ENCODE data around the gene FGF19. TPM values are rescaled to one million over a fixed set of nuclear protein-coding genes. Genes with fewer than 3 reads are reported as not detected.
"Not testable (repeated sequence)": the region's sequence is repeated elsewhere in the genome, so short reads cannot be mapped to it uniquely, and the experiment has no call there.

The FGF19 gene
- total RNA-seq, 1 donor from 2014 or later, result not detected

DNA sequence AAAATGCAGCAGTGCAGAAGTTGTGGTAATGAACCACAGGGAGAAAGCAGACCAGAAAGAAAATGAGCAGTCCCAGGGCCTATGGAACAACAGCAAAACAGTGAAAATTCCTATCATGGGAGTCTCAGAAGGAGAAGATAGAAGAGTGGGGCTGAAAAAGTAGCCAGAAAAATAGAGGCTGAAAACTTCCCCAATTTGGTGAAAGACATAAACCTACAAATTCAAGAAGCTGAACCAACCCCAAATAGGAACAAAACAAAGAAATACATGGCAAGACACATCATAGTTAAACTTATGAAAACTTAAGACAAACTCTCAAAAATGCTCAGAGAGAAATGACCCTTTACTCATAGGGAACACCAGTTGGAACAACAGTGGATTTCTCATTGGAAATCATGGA, 11.4 kb downstream of the FGF19 start:
- Histone ChIP-seq H3K27me3 (ENCODE audit: control insufficient read depth, insufficient read depth, low read length) (peaks cover 13% of the 10 kb centered on the region), H3K4me3 (ENCODE audit: low read depth, low read length) (no peak overlapping the region), H3K36me3 (ENCODE audit: control insufficient read depth, insufficient read depth, low read length) (no peaks in the 10 kb centered on the region)
- TF ChIP-seq, protein P1, sequence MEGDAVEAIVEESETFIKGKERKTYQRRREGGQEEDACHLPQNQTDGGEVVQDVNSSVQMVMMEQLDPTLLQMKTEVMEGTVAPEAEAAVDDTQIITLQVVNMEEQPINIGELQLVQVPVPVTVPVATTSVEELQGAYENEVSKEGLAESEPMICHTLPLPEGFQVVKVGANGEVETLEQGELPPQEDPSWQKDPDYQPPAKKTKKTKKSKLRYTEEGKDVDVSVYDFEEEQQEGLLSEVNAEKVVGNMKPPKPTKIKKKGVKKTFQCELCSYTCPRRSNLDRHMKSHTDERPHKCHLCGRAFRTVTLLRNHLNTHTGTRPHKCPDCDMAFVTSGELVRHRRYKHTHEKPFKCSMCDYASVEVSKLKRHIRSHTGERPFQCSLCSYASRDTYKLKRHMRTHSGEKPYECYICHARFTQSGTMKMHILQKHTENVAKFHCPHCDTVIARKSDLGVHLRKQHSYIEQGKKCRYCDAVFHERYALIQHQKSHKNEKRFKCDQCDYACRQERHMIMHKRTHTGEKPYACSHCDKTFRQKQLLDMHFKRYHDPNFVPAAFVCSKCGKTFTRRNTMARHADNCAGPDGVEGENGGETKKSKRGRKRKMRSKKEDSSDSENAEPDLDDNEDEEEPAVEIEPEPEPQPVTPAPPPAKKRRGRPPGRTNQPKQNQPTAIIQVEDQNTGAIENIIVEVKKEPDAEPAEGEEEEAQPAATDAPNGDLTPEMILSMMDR (IDR thresholded peaks at IDR 0.05; ENCODE audit: insufficient read depth, low read length, poor library complexity, severe bottlenecking), result no peak
- DNase-seq (ENCODE audit: low read depth), result no peak

DNA sequence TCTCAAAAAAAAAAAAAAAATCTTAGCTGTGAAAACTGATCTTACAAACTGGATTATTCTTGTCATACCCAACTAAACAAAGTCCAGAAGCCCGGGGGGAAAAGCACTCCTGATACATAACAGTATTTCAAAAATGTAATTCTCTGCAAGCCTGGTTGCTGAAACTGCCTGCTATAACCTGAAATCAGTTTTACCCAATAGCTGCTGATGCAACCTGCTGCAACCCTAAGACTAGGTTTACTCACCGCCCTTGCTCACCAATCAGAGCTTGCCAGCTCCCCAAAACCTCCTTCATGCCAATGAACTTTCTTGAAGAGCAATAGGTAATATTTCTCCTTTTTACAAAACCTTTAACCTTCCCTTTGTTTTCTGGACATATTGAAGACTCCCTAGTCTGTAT, 12.4 kb downstream of the FGF19 start:
- H3K36me3 ChIP-seq (ENCODE audit: control insufficient read depth, insufficient read depth, low read length), result no peaks in the 10 kb centered on the region
- no peak overlapping the region for H3K4me3 ChIP-seq (ENCODE audit: low read depth, low read length)
- DNase-seq (ENCODE audit: low read depth), result no peak
- TF ChIP-seq, protein P1 (IDR thresholded peaks at IDR 0.05; ENCODE audit: insufficient read depth, low read length, poor library complexity, severe bottlenecking), result no peak
- H3K27me3 ChIP-seq (ENCODE audit: control insufficient read depth, insufficient read depth, low read length), result peaks cover 5% of the 10 kb centered on the region

DNA sequence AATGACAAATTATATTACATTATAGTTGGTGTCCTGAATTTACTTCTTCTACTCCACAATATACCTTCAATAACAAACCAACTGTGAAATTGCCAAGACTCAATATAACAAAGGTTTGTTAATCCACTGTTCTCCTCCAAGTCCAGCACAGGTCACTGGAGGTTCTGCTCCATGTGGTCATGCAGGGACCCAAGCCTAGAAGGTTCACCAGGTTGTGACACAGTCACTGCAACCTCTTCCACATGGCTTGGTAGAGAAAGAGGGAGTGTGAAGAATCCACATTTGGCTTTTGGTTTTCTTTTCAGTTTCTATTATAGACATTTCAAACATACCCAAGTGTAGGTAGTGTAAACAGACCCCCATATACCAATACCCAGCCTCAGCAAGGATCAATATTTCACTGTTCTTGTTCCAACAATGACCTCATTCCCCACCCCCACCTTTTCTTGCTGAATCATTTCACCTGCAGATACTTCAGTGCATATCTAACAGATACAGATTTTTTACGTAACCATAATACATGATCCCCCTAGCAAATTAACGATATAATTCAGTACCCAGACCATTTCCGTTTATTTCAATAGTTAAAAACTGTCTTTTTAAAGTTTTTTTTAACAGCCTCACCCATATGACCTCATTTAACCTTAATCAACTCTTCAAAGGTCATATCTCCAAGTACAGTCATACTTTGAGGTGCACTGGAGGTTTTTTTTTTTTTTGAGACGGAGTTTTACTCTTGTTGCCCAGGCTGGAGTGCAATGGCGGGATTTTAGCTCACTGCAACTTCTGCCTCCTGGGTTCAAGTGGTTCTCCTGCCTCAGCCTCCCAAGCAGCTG, 14.1 kb downstream of the FGF19 start:
- H3K36me3 ChIP-seq (ENCODE audit: control insufficient read depth, insufficient read depth, low read length), result no peaks in the 10 kb centered on the region
- DNase-seq (ENCODE audit: low read depth), result no peak
- peaks cover 6% of the 10 kb centered on the region for H3K27me3 ChIP-seq (ENCODE audit: control insufficient read depth, insufficient read depth, low read length)
- no peak overlapping the region for H3K4me3 ChIP-seq (ENCODE audit: low read depth, low read length)
- TF ChIP-seq, protein P1 (IDR thresholded peaks at IDR 0.05; ENCODE audit: insufficient read depth, low read length, poor library complexity, severe bottlenecking), result no peak

DNA sequence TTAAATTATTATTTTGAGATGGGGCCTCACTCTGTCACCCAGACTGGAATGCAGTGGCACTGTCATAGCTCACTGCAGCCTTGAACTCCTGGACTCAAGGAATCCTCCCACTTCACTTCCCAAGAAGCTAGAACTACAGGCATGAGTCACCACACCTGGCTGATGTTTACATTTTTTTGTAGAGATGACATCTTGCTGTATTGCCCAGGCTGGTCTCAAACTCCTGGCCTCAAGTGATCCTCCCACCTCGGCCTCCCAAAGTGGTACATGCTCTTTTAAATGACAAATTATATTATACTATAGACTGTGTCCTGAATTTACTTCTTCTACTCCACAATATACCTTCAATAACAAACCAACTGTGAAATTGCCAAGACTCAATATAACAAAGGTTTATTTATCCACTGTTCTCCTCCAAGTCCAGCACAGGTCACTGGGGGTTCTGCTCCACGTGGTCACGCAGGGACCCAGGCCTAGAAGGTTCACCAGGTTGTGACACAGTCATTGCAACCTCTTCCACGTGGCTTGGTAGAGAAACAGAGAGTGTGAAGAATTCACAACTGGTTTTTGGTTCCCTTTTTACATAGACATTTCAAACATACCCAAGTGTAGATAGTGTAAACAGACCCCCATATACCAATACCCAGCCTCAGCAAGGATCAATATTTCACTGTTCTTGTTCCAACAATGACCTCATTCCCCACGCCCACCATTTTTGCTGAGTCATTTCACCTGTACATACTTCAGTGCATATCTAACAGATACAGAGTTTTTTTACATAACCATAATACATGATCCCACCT, 15.7 kb downstream of the FGF19 start:
- H3K27me3 ChIP-seq (ENCODE audit: control insufficient read depth, insufficient read depth, low read length); H3K36me3 ChIP-seq (ENCODE audit: control insufficient read depth, insufficient read depth, low read length); H3K4me3 ChIP-seq (ENCODE audit: low read depth, low read length); DNase-seq (ENCODE audit: low read depth): not testable (repeated sequence)

DNA sequence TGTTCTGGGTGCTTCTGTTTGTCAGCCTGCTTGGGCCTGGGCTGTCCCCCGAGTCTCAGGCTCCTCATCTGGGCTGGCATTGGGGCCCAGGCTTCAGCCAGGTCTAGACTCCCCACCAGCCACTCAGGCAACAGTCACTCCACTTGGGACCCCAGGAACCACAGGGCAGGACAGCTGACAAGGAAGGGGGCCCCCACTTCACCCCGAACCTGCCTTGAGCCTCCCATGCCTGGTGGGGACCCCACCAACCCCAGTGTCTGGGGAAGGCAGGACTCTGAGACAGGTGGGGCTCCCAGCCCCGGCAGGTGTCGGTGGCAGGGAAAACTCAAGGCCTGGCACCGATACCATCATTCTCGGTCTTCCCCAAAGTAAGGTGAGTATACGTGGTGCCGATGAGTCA, 17.0 kb downstream of the FGF19 start:
- TF ChIP-seq, protein P1 (IDR thresholded peaks at IDR 0.05; ENCODE audit: insufficient read depth, low read length, poor library complexity, severe bottlenecking), result no peak
- no peaks in the 10 kb centered on the region for H3K36me3 ChIP-seq (ENCODE audit: control insufficient read depth, insufficient read depth, low read length)
- H3K4me3 ChIP-seq (ENCODE audit: low read depth, low read length), result no peak overlapping the region
- no peak for DNase-seq (ENCODE audit: low read depth)
- H3K27me3 ChIP-seq (ENCODE audit: control insufficient read depth, insufficient read depth, low read length), result peaks cover 5% of the 10 kb centered on the region

DNA sequence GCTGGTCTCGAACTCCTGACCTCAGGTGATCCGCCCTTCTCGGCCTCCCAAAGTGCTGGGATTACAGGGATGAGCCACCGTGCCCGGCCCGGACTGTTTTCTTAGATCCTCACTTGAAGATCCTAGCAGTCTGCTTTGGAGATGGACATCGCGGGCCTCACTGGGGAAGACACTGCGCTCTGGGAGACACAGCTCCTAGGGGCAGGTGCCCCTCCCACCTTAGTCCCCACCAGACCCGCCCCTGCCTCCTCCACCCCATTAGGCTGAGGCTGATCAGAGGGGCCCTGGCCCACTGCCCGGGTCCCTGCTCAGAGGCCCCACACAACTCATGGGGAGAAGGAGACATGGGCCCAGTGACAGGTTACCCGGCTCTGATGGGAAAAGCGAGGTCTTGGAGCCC, 17.4 kb downstream of the FGF19 start:
- no peak overlapping the region for H3K4me3 ChIP-seq (ENCODE audit: low read depth, low read length)
- H3K27me3 ChIP-seq (ENCODE audit: control insufficient read depth, insufficient read depth, low read length), result peaks cover 5% of the 10 kb centered on the region
- TF ChIP-seq, protein P1 (IDR thresholded peaks at IDR 0.05; ENCODE audit: insufficient read depth, low read length, poor library complexity, severe bottlenecking), result no peak
- no peaks in the 10 kb centered on the region for H3K36me3 ChIP-seq (ENCODE audit: control insufficient read depth, insufficient read depth, low read length)
- DNase-seq (ENCODE audit: low read depth), result no peak
